ENCODE measurements around the gene CD5L. TPM values are rescaled to one million over a fixed set of nuclear protein-coding genes. Genes with fewer than 3 reads are reported as not detected.

Gene CD5L
- not detected for polyA plus RNA-seq (2013, experiment 1 of 2)
- not detected for polyA plus RNA-seq (2013, experiment 2 of 2)

- no peak within 1 kb of the TSS for H2BK5ac ChIP-seq (ENCODE audit: low read length)
- no peak within 1 kb of the TSS for H3K14ac ChIP-seq (ENCODE audit: low read length)
- no peak within 1 kb of the TSS for H3K23ac ChIP-seq (ENCODE audit: low read depth, low read length, poor library complexity)
- no peaks in the 10 kb centered on the region for H3K27me3 ChIP-seq (ENCODE audit: control insufficient read depth in 3 of 3, insufficient read depth in 3 of 3, low read depth in 1 of 3, low read length in 3 of 3)
- no peak within 1 kb of the TSS for H2AFZ ChIP-seq (ENCODE audit: low read length)
- no peak within 1 kb of the TSS for H3K18ac ChIP-seq (ENCODE audit: low read length)
- no peak within 1 kb of the TSS for H3K4ac ChIP-seq (ENCODE audit: low read length)
- H4K8ac ChIP-seq (ENCODE audit: low read depth, low read length) = no peak within 1 kb of the TSS
- no peak within 1 kb of the TSS for H3K27ac ChIP-seq (replicated peaks; ENCODE audit: low read length)
- no peaks in the 10 kb centered on the region for H3K4me1 ChIP-seq (ENCODE audit: control insufficient read depth in 2 of 2, insufficient read depth in 1 of 2, low read depth in 1 of 2, low read length in 2 of 2)
- no peak within 1 kb of the TSS for H3K9ac ChIP-seq (ENCODE audit: low read depth, low read length, poor library complexity)
- WGBS, 2 donors (ENCODE audit: extremely low coverage in 2 of 2, insufficient read length in 2 of 2, insufficient replicate concordance in 1 of 2) = no CpG with 5 or more reads among the region's 3 CpGs
- H3K4me3 ChIP-seq (ENCODE audit: low read length in 2 of 2) = no peak within 1 kb of the TSS
- no peak within 1 kb of the TSS for H3K4me2 ChIP-seq (ENCODE audit: insufficient read depth, low read length, poor library complexity, severe bottlenecking)
- H2BK15ac ChIP-seq (ENCODE audit: low read length) = no peak within 1 kb of the TSS
- H2BK120ac ChIP-seq (ENCODE audit: low read depth, low read length) = no peak within 1 kb of the TSS
- H3K36me3 ChIP-seq (replicated peaks in 1 of 2; ENCODE audit: control insufficient read depth in 2 of 2, insufficient read depth in 2 of 2, low read length in 2 of 2) = no peaks in the 10 kb centered on the region
- no peak within 1 kb of the TSS for H4K91ac ChIP-seq (ENCODE audit: low read depth, low read length, poor library complexity)
- no peak within 1 kb of the TSS for H2AK5ac ChIP-seq (ENCODE audit: low read depth, low read length)
- no peaks in the 10 kb centered on the region for H3K79me1 ChIP-seq (ENCODE audit: low read depth, low read length)
- no peaks in the 10 kb centered on the region for H3K9me3 ChIP-seq (replicated peaks in 1 of 2; ENCODE audit: control insufficient read depth in 2 of 2, insufficient read depth in 1 of 2, low read depth in 1 of 2, low read length in 2 of 2)
- no peak within 1 kb of the TSS for H2BK12ac ChIP-seq (ENCODE audit: low read length)
- no peak for DNase-seq (ENCODE audit: low spot score)
Observed at GRCh38 chr1:157841708-157842107, at the start of gene CD5L. TSS of gene CD5L (minus strand) at chr1:157841808. CDS start at chr1:157841701, 107 bp downstream.

DNA sequence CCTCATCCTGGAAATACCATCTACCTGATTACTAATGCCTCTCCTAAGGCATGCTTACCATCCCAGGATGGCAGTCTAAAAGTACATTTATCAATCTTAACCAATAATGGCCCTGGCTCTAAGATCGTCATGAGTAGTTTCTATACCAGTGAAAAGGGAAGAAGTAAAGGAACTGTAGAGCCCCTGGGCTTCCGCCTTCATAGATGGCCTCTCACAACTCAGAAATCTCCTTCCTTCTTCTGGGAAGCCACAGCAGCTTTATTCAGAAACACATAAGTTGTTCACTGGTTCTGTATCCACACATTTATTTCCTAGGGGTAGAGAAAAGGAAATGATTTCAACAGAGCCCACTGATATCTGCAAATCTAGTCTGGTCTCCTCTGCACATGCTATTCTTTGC lies 41.0 kb upstream of the CD5L start:
- no peaks in the 10 kb centered on the region for H3K79me1 ChIP-seq (ENCODE audit: low read depth, low read length)
- H3K36me3 ChIP-seq (replicated peaks in 1 of 2; ENCODE audit: control insufficient read depth in 2 of 2, insufficient read depth in 2 of 2, low read length in 2 of 2) = no peaks in the 10 kb centered on the region
- no peak overlapping the region for H4K8ac ChIP-seq (ENCODE audit: low read depth, low read length)
- no peak overlapping the region for H2AFZ ChIP-seq (ENCODE audit: low read length)
- no peak overlapping the region for H2BK12ac ChIP-seq (ENCODE audit: low read length)
- no peak overlapping the region for H2BK15ac ChIP-seq (ENCODE audit: low read length)
- no peak overlapping the region for H2BK5ac ChIP-seq (ENCODE audit: low read length)
- no peak overlapping the region for H3K4ac ChIP-seq (ENCODE audit: low read length)
- no peak overlapping the region for H3K27ac ChIP-seq (replicated peaks; ENCODE audit: low read length)
- H3K4me2 ChIP-seq (ENCODE audit: insufficient read depth, low read length, poor library complexity, severe bottlenecking) = no peak overlapping the region
- H3K4me3 ChIP-seq (ENCODE audit: low read length in 2 of 2) = no peak overlapping the region
- H3K27me3 ChIP-seq (ENCODE audit: control insufficient read depth in 3 of 3, insufficient read depth in 3 of 3, low read depth in 1 of 3, low read length in 3 of 3) = no peaks in the 10 kb centered on the region
- H3K23ac ChIP-seq (ENCODE audit: low read depth, low read length, poor library complexity) = no peak overlapping the region
- no peak overlapping the region for H4K91ac ChIP-seq (ENCODE audit: low read depth, low read length, poor library complexity)
- H3K18ac ChIP-seq (ENCODE audit: low read length) = no peak overlapping the region
- no peaks in the 10 kb centered on the region for H3K9me3 ChIP-seq (replicated peaks in 1 of 2; ENCODE audit: control insufficient read depth in 2 of 2, insufficient read depth in 1 of 2, low read depth in 1 of 2, low read length in 2 of 2)
- no peaks in the 10 kb centered on the region for H3K4me1 ChIP-seq (ENCODE audit: control insufficient read depth in 2 of 2, insufficient read depth in 1 of 2, low read depth in 1 of 2, low read length in 2 of 2)
- no peak overlapping the region for H2AK5ac ChIP-seq (ENCODE audit: low read depth, low read length)
- no peak for DNase-seq (ENCODE audit: low spot score)
- WGBS, 2 donors (ENCODE audit: extremely low coverage in 2 of 2, insufficient read length in 2 of 2, insufficient replicate concordance in 1 of 2) = no CpG with 5 or more reads among the region's 2 CpGs
- H3K14ac ChIP-seq (ENCODE audit: low read length) = no peak overlapping the region
- H3K9ac ChIP-seq (ENCODE audit: low read depth, low read length, poor library complexity) = no peak overlapping the region
- no peak overlapping the region for H2BK120ac ChIP-seq (ENCODE audit: low read depth, low read length)

DNA sequence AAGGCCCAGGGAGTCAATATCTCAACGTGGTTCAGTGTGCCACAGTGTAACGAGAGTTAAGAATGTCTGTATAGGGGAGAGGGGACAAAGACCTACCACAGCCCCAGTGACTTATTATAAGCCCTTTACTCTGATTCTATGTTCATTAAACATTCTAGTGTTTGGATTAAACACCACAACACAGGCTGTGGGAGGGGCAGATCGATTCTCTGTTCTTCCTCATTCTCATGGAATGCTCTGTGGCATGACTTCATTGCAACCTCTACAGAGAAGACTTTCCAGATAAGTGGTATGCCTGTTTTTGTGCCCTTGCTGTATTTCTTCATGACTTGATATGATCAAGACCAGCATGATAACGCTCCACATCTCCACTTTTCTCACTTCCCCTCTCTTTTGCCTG lies 39.0 kb upstream of the CD5L start:
- H3K4me1 ChIP-seq (ENCODE audit: control insufficient read depth in 2 of 2, insufficient read depth in 1 of 2, low read depth in 1 of 2, low read length in 2 of 2) = no peaks in the 10 kb centered on the region
- H3K4me2 ChIP-seq (ENCODE audit: insufficient read depth, low read length, poor library complexity, severe bottlenecking) = no peak overlapping the region
- no peak overlapping the region for H2AK5ac ChIP-seq (ENCODE audit: low read depth, low read length)
- H4K8ac ChIP-seq (ENCODE audit: low read depth, low read length) = no peak overlapping the region
- no peak overlapping the region for H2BK15ac ChIP-seq (ENCODE audit: low read length)
- H4K91ac ChIP-seq (ENCODE audit: low read depth, low read length, poor library complexity) = no peak overlapping the region
- no peak overlapping the region for H2BK5ac ChIP-seq (ENCODE audit: low read length)
- H2BK12ac ChIP-seq (ENCODE audit: low read length) = no peak overlapping the region
- no peak for DNase-seq (ENCODE audit: low spot score)
- no CpG with 5 or more reads among the region's 4 CpGs for WGBS, 2 donors (ENCODE audit: extremely low coverage in 2 of 2, insufficient read length in 2 of 2, insufficient replicate concordance in 1 of 2)
- H3K14ac ChIP-seq (ENCODE audit: low read length) = no peak overlapping the region
- no peak overlapping the region for H2BK120ac ChIP-seq (ENCODE audit: low read depth, low read length)
- H3K18ac ChIP-seq (ENCODE audit: low read length) = no peak overlapping the region
- no peak overlapping the region for H3K23ac ChIP-seq (ENCODE audit: low read depth, low read length, poor library complexity)
- H2AFZ ChIP-seq (ENCODE audit: low read length) = no peak overlapping the region
- H3K27me3 ChIP-seq (ENCODE audit: control insufficient read depth in 3 of 3, insufficient read depth in 3 of 3, low read depth in 1 of 3, low read length in 3 of 3) = no peaks in the 10 kb centered on the region
- H3K27ac ChIP-seq (replicated peaks; ENCODE audit: low read length) = no peak overlapping the region
- no peaks in the 10 kb centered on the region for H3K36me3 ChIP-seq (replicated peaks in 1 of 2; ENCODE audit: control insufficient read depth in 2 of 2, insufficient read depth in 2 of 2, low read length in 2 of 2)
- H3K9me3 ChIP-seq (replicated peaks in 1 of 2; ENCODE audit: control insufficient read depth in 2 of 2, insufficient read depth in 1 of 2, low read depth in 1 of 2, low read length in 2 of 2) = no peaks in the 10 kb centered on the region
- no peak overlapping the region for H3K4ac ChIP-seq (ENCODE audit: low read length)
- H3K4me3 ChIP-seq (ENCODE audit: low read length in 2 of 2) = no peak overlapping the region
- H3K9ac ChIP-seq (ENCODE audit: low read depth, low read length, poor library complexity) = no peak overlapping the region
- no peaks in the 10 kb centered on the region for H3K79me1 ChIP-seq (ENCODE audit: low read depth, low read length)

- DNase-seq (ENCODE audit: low spot score) = peak; percentile 2
- Histone ChIP-seq H2AK5ac (ENCODE audit: low read depth, low read length) (no peak overlapping the region), H3K9ac (ENCODE audit: low read depth, low read length, poor library complexity) (no peak overlapping the region), H3K4me2 (ENCODE audit: insufficient read depth, low read length, poor library complexity, severe bottlenecking) (no peak overlapping the region), H3K18ac (ENCODE audit: low read length) (no peak overlapping the region), H3K4me1 (ENCODE audit: control insufficient read depth in 2 of 2, insufficient read depth in 1 of 2, low read depth in 1 of 2, low read length in 2 of 2) (no peaks in the 10 kb centered on the region), H2BK15ac (ENCODE audit: low read length) (no peak overlapping the region), H3K27ac (replicated peaks; ENCODE audit: low read length) (no peak overlapping the region), H2BK5ac (ENCODE audit: low read length) (no peak overlapping the region), H4K8ac (ENCODE audit: low read depth, low read length) (no peak overlapping the region), H3K23ac (ENCODE audit: low read depth, low read length, poor library complexity) (no peak overlapping the region), H3K9me3 (replicated peaks in 1 of 2; ENCODE audit: control insufficient read depth in 2 of 2, insufficient read depth in 1 of 2, low read depth in 1 of 2, low read length in 2 of 2) (no peaks in the 10 kb centered on the region), H3K4me3 (ENCODE audit: low read length in 2 of 2) (no peak overlapping the region), H2AFZ (ENCODE audit: low read length) (no peak overlapping the region), H4K91ac (ENCODE audit: low read depth, low read length, poor library complexity) (no peak overlapping the region), H3K79me1 (ENCODE audit: low read depth, low read length) (no peaks in the 10 kb centered on the region), H3K14ac (ENCODE audit: low read length) (no peak overlapping the region), H2BK120ac (ENCODE audit: low read depth, low read length) (no peak overlapping the region), H2BK12ac (ENCODE audit: low read length) (no peak overlapping the region), H3K27me3 (ENCODE audit: control insufficient read depth in 3 of 3, insufficient read depth in 3 of 3, low read depth in 1 of 3, low read length in 3 of 3) (no peaks in the 10 kb centered on the region), H3K36me3 (replicated peaks in 1 of 2; ENCODE audit: control insufficient read depth in 2 of 2, insufficient read depth in 2 of 2, low read length in 2 of 2) (no peaks in the 10 kb centered on the region), H3K4ac (ENCODE audit: low read length) (no peak overlapping the region)
- no CpG with 5 or more reads among the region's 4 CpGs for WGBS, 2 donors (ENCODE audit: extremely low coverage in 2 of 2, insufficient read length in 2 of 2, insufficient replicate concordance in 1 of 2)
Observed at GRCh38 chr1:157878059-157878458, 36.5 kb upstream of the CD5L start.
